Mesangial cell (primary cell): ENCODE results near the gene MATCAP1. TPM values are rescaled to one million over a fixed set of nuclear protein-coding genes. Genes with fewer than 3 reads are reported as not detected.

Source experiments
- total RNA-seq: library from RNA; depleted of rRNA; stranded (reverse); fragments of >200 nt; gene quantifications from 2 replicates; pipeline ENCODE4 v1.2.3, GENCODE V29; 2015

The MATCAP1 gene
- total RNA-seq, result 6.2 and 16.0 TPM in 2 replicates

GRCh38 chr16:67183627-67184452, at the start of gene MATCAP1:
TSS of gene MATCAP1 (minus strand) at chr16:67183963. CDS start at chr16:67180610, 3,353 bp downstream.

GRCh38 chr16:67226804-67227566, 43.2 kb upstream of the MATCAP1 start, which contains the start of gene TMEM208:
TSS of gene TMEM208 (plus strand) at chr16:67227130. CDS start at chr16:67227219, 89 bp downstream.

GRCh38 chr16:67199011-67199807, 15.4 kb upstream of the MATCAP1 start, which contains the start of gene ELMO3:
TSS of gene ELMO3 (plus strand) at chr16:67199131. CDS start at chr16:67199327, 196 bp downstream.

GRCh38 chr16:67191995-67192681, 8.4 kb upstream of the MATCAP1 start, which contains the start of gene E2F4:
TSS of gene E2F4 (plus strand) at chr16:67192155. CDS start at chr16:67192228, 73 bp downstream.

GRCh38 chr16:67190041-67190440, 6.3 kb upstream of the MATCAP1 start, which contains the start of gene EXOC3L1:
TSS of gene EXOC3L1 (minus strand) at chr16:67190136. CDS start at chr16:67189676, 460 bp downstream.

GRCh38 chr16:67170168-67170948, 13.4 kb downstream of the MATCAP1 start, which contains the start of gene NOL3:
TSS of gene NOL3 (plus strand) at chr16:67170538.

GRCh38 chr16:67164599-67165061, 19.1 kb downstream of the MATCAP1 start, which contains the start of gene HSF4:
TSS of gene HSF4 (plus strand) at chr16:67164745. CDS start at chr16:67164812, 67 bp downstream.

GRCh38 chr16:67150833-67151396, 32.8 kb downstream of the MATCAP1 start, which contains the start of gene B3GNT9:
TSS of gene B3GNT9 (minus strand) at chr16:67150998. CDS start at chr16:67150485, 513 bp downstream.

Other genes starting within 250 kb of the MATCAP1 start
- gene CIAO2B, start 249.6 kb downstream of the MATCAP1 start, total RNA-seq, result 136 and 158 TPM in 2 replicates
- gene CES2, start 248.4 kb downstream of the MATCAP1 start, total RNA-seq, result 17.1 and 54.3 TPM in 2 replicates
- under 0.01 and 0.38 TPM in 2 replicates for gene CES3, start 222.7 kb downstream of the MATCAP1 start, total RNA-seq
- 0.98 and 2.4 TPM in 2 replicates for gene CES4A, start 195.4 kb downstream of the MATCAP1 start, total RNA-seq
- 27.5 and 70.4 TPM in 2 replicates for gene CBFB, start 154.8 kb downstream of the MATCAP1 start, total RNA-seq
- gene PHAF1, start 74.0 kb downstream of the MATCAP1 start, total RNA-seq, result 12.4 and 17.3 TPM in 2 replicates
- 5.7 and 13.3 TPM in 2 replicates for gene B3GNT9, start 33.0 kb downstream of the MATCAP1 start, total RNA-seq
- gene TRADD, start 24.1 kb downstream of the MATCAP1 start, total RNA-seq, result 14.7 and 21.8 TPM in 2 replicates
- 5.7 and 18.8 TPM in 2 replicates for gene FBXL8, start 24.0 kb downstream of the MATCAP1 start, total RNA-seq
- 0.65 and 10.3 TPM in 2 replicates for gene HSF4, start 19.2 kb downstream of the MATCAP1 start, total RNA-seq
- 27.7 and 30.3 TPM in 2 replicates for gene NOL3, start 13.4 kb downstream of the MATCAP1 start, total RNA-seq
- gene EXOC3L1, start 6.2 kb upstream of the MATCAP1 start, total RNA-seq, result 0.13 TPM in 1 of 2 replicates, not detected in the other
- gene E2F4, start 8.2 kb upstream of the MATCAP1 start, total RNA-seq, result 75.2 and 102 TPM in 2 replicates
- gene ELMO3, start 15.2 kb upstream of the MATCAP1 start, total RNA-seq, result 0.49 and 2.3 TPM in 2 replicates
- gene TMEM208, start 43.2 kb upstream of the MATCAP1 start, total RNA-seq, result 44.3 and 45.6 TPM in 2 replicates
- gene FHOD1, start 63.5 kb upstream of the MATCAP1 start, total RNA-seq, result 22.2 and 29.8 TPM in 2 replicates
- 0.33 and 0.51 TPM in 2 replicates for gene SLC9A5, start 65.0 kb upstream of the MATCAP1 start, total RNA-seq
- 8.8 and 16.4 TPM in 2 replicates for gene PLEKHG4, start 95.6 kb upstream of the MATCAP1 start, total RNA-seq
- gene KCTD19, start 142.8 kb upstream of the MATCAP1 start, total RNA-seq, result 0.16 and 0.38 TPM in 2 replicates
- gene LRRC36, start 142.9 kb upstream of the MATCAP1 start, total RNA-seq, result 0.16 TPM in 1 of 2 replicates, not detected in the other
- gene TPPP3, start 209.5 kb upstream of the MATCAP1 start, total RNA-seq, result 2.0 and 2.9 TPM in 2 replicates
- gene ZDHHC1, start 232.5 kb upstream of the MATCAP1 start, total RNA-seq, result 3.6 and 9.6 TPM in 2 replicates
- 0.38 and 0.98 TPM in 2 replicates for gene HSD11B2, start 247.2 kb upstream of the MATCAP1 start, total RNA-seq